Measurements from ENCODE around the gene ARID1B. TPM values are rescaled to one million over a fixed set of nuclear protein-coding genes. Genes with fewer than 3 reads are reported as not detected.
A peak's percentile ranks its signal among the peaks of the same experiment; 100 is the strongest.

The ARID1B gene
- total RNA-seq, 1 donor from 2014 or later: 75.4 TPM

GRCh38 chr6:156989159-156989806 lies 212.1 kb downstream of the ARID1B start:
- peaks cover 91% of the 10 kb centered on the region for H3K79me2 ChIP-seq (ENCODE audit: insufficient read depth, low read length)
- H3K36me3 ChIP-seq (ENCODE audit: insufficient read depth, low read length): no peaks in the 10 kb centered on the region
- Mint-ChIP-seq H3K4me1 (ENCODE audit: low read depth, unreplicated experiment) (peaks cover 33% of the 10 kb centered on the region), H3K27ac (ENCODE audit: unreplicated experiment) (no peak overlapping the region), H3K27me3 (ENCODE audit: low read depth, unreplicated experiment) (no peaks in the 10 kb centered on the region), H3K36me3 (ENCODE audit: low read depth, unreplicated experiment) (no peaks in the 10 kb centered on the region), H3K4me3 (ENCODE audit: unreplicated experiment) (no peak overlapping the region), H3K9me3 (ENCODE audit: unreplicated experiment) (no peaks in the 10 kb centered on the region)
- peaks cover 79% of the 10 kb centered on the region for H4K20me1 ChIP-seq (ENCODE audit: insufficient read depth, low read length)
- DNase-seq (ENCODE audit: low read depth) (no peak), FAIRE-seq (no peak)
- H3K9ac ChIP-seq (ENCODE audit: low read length): no peak overlapping the region
- TF ChIP-seq CTCF (IDR thresholded peaks at IDR 0.05; ENCODE audit: insufficient read depth, low read depth, low read length): no peak
- TF ChIP-seq EZH2 (IDR thresholded peaks at IDR 0.05; ENCODE audit: insufficient read depth, low read length): no peak
- no peak overlapping the region for H3K4me3 ChIP-seq (ENCODE audit: insufficient read depth, low read depth, low read length)
- H2AFZ ChIP-seq (ENCODE audit: low read depth, low read length): no peak overlapping the region
- H3K9me3 ChIP-seq (ENCODE audit: insufficient read depth, low read depth, low read length): no peaks in the 10 kb centered on the region
- H3K27me3 ChIP-seq (ENCODE audit: insufficient read depth, low read length): no peaks in the 10 kb centered on the region
- H3K4me1 ChIP-seq (ENCODE audit: insufficient read depth, low read length): peaks cover 14% of the 10 kb centered on the region
- H3K27ac ChIP-seq (ENCODE audit: low read depth, low read length): no peak overlapping the region
- H3K4me2 ChIP-seq (ENCODE audit: low read length): no peak overlapping the region

GRCh38 chr6:156992020-156992804 lies 215.0 kb downstream of the ARID1B start:
- no peak overlapping the region for H2AFZ ChIP-seq (ENCODE audit: low read depth, low read length)
- no peak overlapping the region for H3K27ac Mint-ChIP-seq (ENCODE audit: unreplicated experiment)
- H3K27me3 ChIP-seq (ENCODE audit: insufficient read depth, low read length): no peaks in the 10 kb centered on the region
- peak overlapping the region; percentile 5 for H3K9ac ChIP-seq (ENCODE audit: low read length)
- H3K9me3 Mint-ChIP-seq (ENCODE audit: unreplicated experiment): no peaks in the 10 kb centered on the region
- no peak for FAIRE-seq
- H3K79me2 ChIP-seq (ENCODE audit: insufficient read depth, low read length): peaks cover 93% of the 10 kb centered on the region
- H3K4me1 ChIP-seq (ENCODE audit: insufficient read depth, low read length): peaks cover 14% of the 10 kb centered on the region
- H4K20me1 ChIP-seq (ENCODE audit: insufficient read depth, low read length): peaks cover 81% of the 10 kb centered on the region
- DNase-seq (ENCODE audit: low read depth): no peak
- no peaks in the 10 kb centered on the region for H3K36me3 Mint-ChIP-seq (ENCODE audit: low read depth, unreplicated experiment)
- TF ChIP-seq CTCF (IDR thresholded peaks at IDR 0.05; ENCODE audit: insufficient read depth, low read depth, low read length) (no peak), EZH2 (IDR thresholded peaks at IDR 0.05; ENCODE audit: insufficient read depth, low read length) (no peak)
- H3K27me3 Mint-ChIP-seq (ENCODE audit: low read depth, unreplicated experiment): no peaks in the 10 kb centered on the region
- H3K27ac ChIP-seq (ENCODE audit: low read depth, low read length): no peak overlapping the region
- H3K4me3 ChIP-seq (ENCODE audit: insufficient read depth, low read depth, low read length): no peak overlapping the region
- H3K9me3 ChIP-seq (ENCODE audit: insufficient read depth, low read depth, low read length): no peaks in the 10 kb centered on the region
- peak overlapping the region; percentile 10 for H3K4me2 ChIP-seq (ENCODE audit: low read length)
- no peaks in the 10 kb centered on the region for H3K36me3 ChIP-seq (ENCODE audit: insufficient read depth, low read length)
- H3K4me3 Mint-ChIP-seq (ENCODE audit: unreplicated experiment): no peak overlapping the region
- peaks cover 24% of the 10 kb centered on the region for H3K4me1 Mint-ChIP-seq (ENCODE audit: low read depth, unreplicated experiment)

DNA sequence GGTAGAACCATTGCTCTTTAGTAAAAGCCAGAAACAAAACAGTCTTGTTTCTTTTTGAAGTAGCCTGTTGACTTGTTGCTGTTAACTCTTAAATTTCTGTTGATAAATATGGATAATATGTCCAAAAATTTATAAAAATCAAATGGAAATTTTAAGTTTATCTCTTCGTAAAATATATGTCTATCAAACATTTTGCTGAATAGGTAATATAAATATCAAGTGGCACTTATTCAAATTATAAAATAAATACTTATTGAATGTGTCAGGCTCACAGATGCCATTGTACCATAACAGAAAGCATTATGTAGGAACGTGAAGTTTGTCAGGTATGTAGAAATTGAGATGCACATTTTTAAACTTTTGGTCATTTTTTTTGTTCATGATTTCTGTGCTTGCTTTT lies 216.5 kb downstream of the ARID1B start:
- H3K36me3 Mint-ChIP-seq (ENCODE audit: low read depth, unreplicated experiment): no peaks in the 10 kb centered on the region
- TF ChIP-seq EZH2 (IDR thresholded peaks at IDR 0.05; ENCODE audit: insufficient read depth, low read length): no peak
- no peak for TF ChIP-seq CTCF (IDR thresholded peaks at IDR 0.05; ENCODE audit: insufficient read depth, low read depth, low read length)
- Histone ChIP-seq H3K4me1 (ENCODE audit: insufficient read depth, low read length) (peaks cover 6% of the 10 kb centered on the region), H3K9ac (ENCODE audit: low read length) (no peak overlapping the region), H3K27ac (ENCODE audit: low read depth, low read length) (no peak overlapping the region), H3K4me2 (ENCODE audit: low read length) (no peak overlapping the region), H4K20me1 (ENCODE audit: insufficient read depth, low read length) (peaks cover 73% of the 10 kb centered on the region), H3K27me3 (ENCODE audit: insufficient read depth, low read length) (no peaks in the 10 kb centered on the region), H2AFZ (ENCODE audit: low read depth, low read length) (no peak overlapping the region), H3K36me3 (ENCODE audit: insufficient read depth, low read length) (no peaks in the 10 kb centered on the region), H3K9me3 (ENCODE audit: insufficient read depth, low read depth, low read length) (no peaks in the 10 kb centered on the region), H3K4me3 (ENCODE audit: insufficient read depth, low read depth, low read length) (no peak overlapping the region), H3K79me2 (ENCODE audit: insufficient read depth, low read length) (peaks cover 91% of the 10 kb centered on the region)
- peaks cover 20% of the 10 kb centered on the region for H3K4me1 Mint-ChIP-seq (ENCODE audit: low read depth, unreplicated experiment)
- H3K27ac Mint-ChIP-seq (ENCODE audit: unreplicated experiment): no peak overlapping the region
- DNase-seq (ENCODE audit: low read depth): no peak
- H3K4me3 Mint-ChIP-seq (ENCODE audit: unreplicated experiment): no peak overlapping the region
- no peaks in the 10 kb centered on the region for H3K9me3 Mint-ChIP-seq (ENCODE audit: unreplicated experiment)
- no peaks in the 10 kb centered on the region for H3K27me3 Mint-ChIP-seq (ENCODE audit: low read depth, unreplicated experiment)
- FAIRE-seq: no peak

All from astrocyte (in vitro differentiated cells and primary cell).